22Rv1 (cell line): ENCODE data around the gene ALDH2.

Experiments used
- ZFX ChIP-seq: fragments of 450-650 bp; IDR thresholded peaks from 2 replicates; pipeline ENCODE4 v1.6.1; 2017; ENCODE audit warnings: antibody characterized with exemption, borderline replicate concordance
- TF ChIP-seq, protein P1 (sequence below): fragments of 450-650 bp; IDR thresholded peaks from 2 replicates; pipeline ENCODE4 v1.5.1; 2017; ENCODE audit warnings: mild to moderate bottlenecking

DNA sequence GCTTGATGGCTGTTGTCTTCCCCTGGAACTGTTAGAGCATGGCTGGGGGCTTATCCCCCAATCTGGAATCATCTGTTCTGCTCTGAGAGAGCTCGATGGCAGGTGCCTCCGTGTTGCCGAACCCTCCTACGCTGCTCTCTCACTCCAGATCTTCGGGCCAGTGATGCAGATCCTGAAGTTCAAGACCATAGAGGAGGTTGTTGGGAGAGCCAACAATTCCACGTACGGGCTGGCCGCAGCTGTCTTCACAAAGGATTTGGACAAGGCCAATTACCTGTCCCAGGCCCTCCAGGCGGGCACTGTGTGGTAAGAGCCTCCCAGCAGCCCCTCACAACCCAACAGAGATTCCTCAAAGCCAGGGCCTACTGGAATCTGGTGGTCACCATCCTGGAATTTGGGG lies 33.0 kb downstream of the ALDH2 start:
- TF ChIP-seq, protein P1, sequence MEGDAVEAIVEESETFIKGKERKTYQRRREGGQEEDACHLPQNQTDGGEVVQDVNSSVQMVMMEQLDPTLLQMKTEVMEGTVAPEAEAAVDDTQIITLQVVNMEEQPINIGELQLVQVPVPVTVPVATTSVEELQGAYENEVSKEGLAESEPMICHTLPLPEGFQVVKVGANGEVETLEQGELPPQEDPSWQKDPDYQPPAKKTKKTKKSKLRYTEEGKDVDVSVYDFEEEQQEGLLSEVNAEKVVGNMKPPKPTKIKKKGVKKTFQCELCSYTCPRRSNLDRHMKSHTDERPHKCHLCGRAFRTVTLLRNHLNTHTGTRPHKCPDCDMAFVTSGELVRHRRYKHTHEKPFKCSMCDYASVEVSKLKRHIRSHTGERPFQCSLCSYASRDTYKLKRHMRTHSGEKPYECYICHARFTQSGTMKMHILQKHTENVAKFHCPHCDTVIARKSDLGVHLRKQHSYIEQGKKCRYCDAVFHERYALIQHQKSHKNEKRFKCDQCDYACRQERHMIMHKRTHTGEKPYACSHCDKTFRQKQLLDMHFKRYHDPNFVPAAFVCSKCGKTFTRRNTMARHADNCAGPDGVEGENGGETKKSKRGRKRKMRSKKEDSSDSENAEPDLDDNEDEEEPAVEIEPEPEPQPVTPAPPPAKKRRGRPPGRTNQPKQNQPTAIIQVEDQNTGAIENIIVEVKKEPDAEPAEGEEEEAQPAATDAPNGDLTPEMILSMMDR, result no peak
- TF ChIP-seq ZFX, result no peak
